Endothelial cell of umbilical vein (primary cell): Measurements from ENCODE around the gene ATG7. TPM values are rescaled to one million over a fixed set of nuclear protein-coding genes. Genes with fewer than 3 reads are reported as not detected.

ENCODE experiments used
- BruUV-seq: library from RNA; stranded (reverse); fragments of 400-500 nt; replicated peaks from 2 replicates; lab custom pipeline; 2021; lab: Mats Ljungman, UMichigan
- CTCF ChIA-PET: fragments of 300-600, 350-600 bp; sonication (Branson Sonifier 250); formaldehyde crosslinking; loops from one replicate; lab custom pipeline; 2021; ENCODE audit warnings: antibody characterized with exemption, inconsistent platforms; lab: Charles Lee
- POLR2A ChIA-PET: fragments of 300-600, 350-600 bp; sonication (Branson Sonifier 250); formaldehyde crosslinking; loops from one replicate; lab custom pipeline; 2021; ENCODE audit warnings: antibody characterized with exemption, inconsistent platforms; lab: Charles Lee
- DNase-seq: peaks from one replicate; pipeline ENCODE4 v3.0.0-alpha.2; 2011; ENCODE audit warnings: low read depth, low spot score
- FAIRE-seq: peaks from 2 replicates; lab custom pipeline; 2011; peaks lifted over from hg19 to GRCh38; lab: Jason Lieb, UNC
- H2AFZ ChIP-seq: 2 replicates; pipeline ENCODE4 v1.6.0; 2012; ENCODE audit warnings: low read depth, low read length, control low read depth, inconsistent platforms
- H3K27ac ChIP-seq: 2 replicates; pipeline ENCODE4 v1.5.1; 2011; ENCODE audit warnings: low read depth, mild to moderate bottlenecking, control low read depth, low read length, moderate library complexity; ENCODE audit not compliant: insufficient read depth
- H3K27me3 ChIP-seq, 2 experiments: 2 replicates each; pipeline versions ENCODE4 v1.6.0 to v1.6.1; 2011; ENCODE audit warnings: low read length in 2 of 2, mixed read lengths in 1 of 2; ENCODE audit not compliant: control insufficient read depth in 2 of 2, insufficient read depth in 2 of 2
- H3K36me3 ChIP-seq, 2 experiments: 2 replicates in 1 of 2; 3 replicates in 1 of 2; pipeline ENCODE4 v1.5.1; 2011; ENCODE audit warnings: low read length in 2 of 2, mild to moderate bottlenecking in 1 of 2, moderate library complexity in 1 of 2; ENCODE audit not compliant: control insufficient read depth in 2 of 2, insufficient read depth in 2 of 2; ENCODE audit errors: extremely low read depth in 1 of 2
- H3K4me1 ChIP-seq: 3 replicates; pipeline ENCODE4 v1.5.1; 2011; ENCODE audit warnings: mild to moderate bottlenecking, low read length; ENCODE audit not compliant: control insufficient read depth, insufficient read depth; ENCODE audit errors: extremely low read depth
- H3K4me2 ChIP-seq: 2 replicates; pipeline ENCODE4 v1.6.1; 2011; ENCODE audit warnings: low read length, control low read depth, mixed read lengths; ENCODE audit not compliant: insufficient read depth
- H3K4me3 ChIP-seq, 3 experiments: fragments of 200-600 bp in 1 of 3; sonication (generic), shearing (Covaris generic) in 1 of 3; replicated peaks in 1 of 3; 2 replicates each; pipeline ENCODE4 v1.5.1; 2011 to 2016; ENCODE audit warnings: control low read depth in 3 of 3, low read length in 3 of 3, mild to moderate bottlenecking in 2 of 3, inconsistent platforms in 1 of 3, low read depth in 1 of 3, moderate library complexity in 1 of 3; ENCODE audit not compliant: insufficient read depth in 1 of 3
- H3K79me2 ChIP-seq: 2 replicates; pipeline ENCODE4 v1.6.0; 2012; ENCODE audit warnings: low read length, inconsistent platforms; ENCODE audit not compliant: control insufficient read depth, insufficient read depth
- H3K9ac ChIP-seq: replicated peaks from 2 replicates; pipeline ENCODE3; 2011; ENCODE audit warnings: low read length, control low read depth; ENCODE audit not compliant: insufficient read depth; ENCODE audit errors: extremely low read depth
- H3K9me1 ChIP-seq: replicated peaks from 3 replicates; pipeline ENCODE4 v1.6.0; 2011; ENCODE audit warnings: mild to moderate bottlenecking, low read length; ENCODE audit not compliant: control insufficient read depth, insufficient read depth; ENCODE audit errors: extremely low read depth
- H3K9me3 ChIP-seq: replicated peaks from 2 replicates; pipeline ENCODE4 v1.5.1; 2012; ENCODE audit warnings: low read length, inconsistent platforms; ENCODE audit not compliant: control insufficient read depth, insufficient read depth
- H4K20me1 ChIP-seq: replicated peaks from 2 replicates; pipeline ENCODE3; 2011; ENCODE audit warnings: mild to moderate bottlenecking, low read length; ENCODE audit not compliant: control insufficient read depth, insufficient read depth; ENCODE audit errors: extremely low read depth
- CTCF ChIP-seq, 2 donors: IDR thresholded peaks; 1 replicate in 1 of 2; 2 replicates in 1 of 2; pipeline ENCODE4 v1.5.1; 2011; ENCODE audit warnings: low read length in 2 of 2, mild to moderate bottlenecking in 2 of 2, moderate library complexity in 2 of 2, control low read depth in 1 of 2, inconsistent platforms in 1 of 2, low read depth in 1 of 2; ENCODE audit not compliant: insufficient read depth in 1 of 2; ENCODE audit errors: extremely low read depth in 1 of 2
- EZH2 ChIP-seq: IDR thresholded peaks from 2 replicates; pipeline ENCODE4 v1.6.1; 2012; ENCODE audit warnings: borderline replicate concordance, low read depth, mild to moderate bottlenecking, moderate library complexity, low read length, inconsistent platforms; ENCODE audit not compliant: severe bottlenecking
- FOS ChIP-seq: IDR thresholded peaks from 2 replicates; pipeline ENCODE4 v1.6.1; 2011; ENCODE audit warnings: mild to moderate bottlenecking, low read length, moderate library complexity, borderline replicate concordance; ENCODE audit not compliant: insufficient read depth
- GATA2 ChIP-seq: IDR thresholded peaks from 2 replicates; pipeline ENCODE4 v1.7.0; 2011; ENCODE audit warnings: low read depth, mild to moderate bottlenecking, moderate library complexity, mixed read lengths, low read length; ENCODE audit not compliant: insufficient read length, insufficient read depth
- JUN ChIP-seq: IDR thresholded peaks from 2 replicates; pipeline ENCODE4 v1.6.1; 2011; ENCODE audit warnings: borderline replicate concordance, low read depth; ENCODE audit not compliant: insufficient read length, insufficient read depth
- MAX ChIP-seq: IDR thresholded peaks from 2 replicates; pipeline ENCODE4 v1.6.1; 2011; ENCODE audit not compliant: insufficient read depth, insufficient read length
- MYC ChIP-seq: IDR thresholded peaks from one replicate; pipeline ENCODE4 v1.6.1; 2011; ENCODE audit warnings: mild to moderate bottlenecking, low read depth, low read length
- POLR2A ChIP-seq: IDR thresholded peaks from 2 replicates; pipeline ENCODE4 v1.6.1; 2012; ENCODE audit warnings: low read depth, mild to moderate bottlenecking, control low read depth, low read length
- POLR2AphosphoS5 ChIP-seq: IDR thresholded peaks from 2 replicates; pipeline ENCODE4 v1.6.1; 2012; ENCODE audit warnings: low read depth, mild to moderate bottlenecking, control low read depth, low read length, moderate library complexity; ENCODE audit not compliant: insufficient read depth
- dilution Hi-C: fragments of 300-500 bp; cut with MboI; formaldehyde crosslinking; loops from one replicate; pipeline ENCODE4 v1.15.0; 2019; ENCODE audit warnings: low sequenced_read_pairs; ENCODE audit not compliant: extremely low pct_ligation_motif_present
- intact Hi-C: fragments of 100-400 bp; cut with micrococcal nuclease; formaldehyde crosslinking; loops from one replicate; pipeline ENCODE4 v1.10.0; 2022
- polyA plus RNA-seq, 4 experiments: library from polyadenylated mRNA; depleted of rRNA in 3 of 4; stranded (reverse) in 3 of 4; unstranded in 1 of 4; fragments of >200 nt; gene quantifications; 2 replicates each; pipeline versions ENCODE4 v1.2.1 to v1.2.3, GENCODE V29; 2011 to 2012; ENCODE audit warnings: missing spikeins in 1 of 4
- total RNA-seq: library from RNA; stranded (reverse); gene quantifications from 2 replicates; pipeline ENCODE4 v1.2.3, GENCODE V29; 2021

ATG7 gene
- total and polyA plus RNA-seq, 2 donors (not counting 3 experiments of a cell fraction or from before 2014, with no cell fraction given): 30.8 to 48.3 TPM

GRCh38 chr3:11542551-11542950 is 270.4 kb downstream of the ATG7 start:
- POLR2A ChIA-PET: no interaction called here

More at GRCh38 chr3:11542551-11542950, 270.4 kb downstream of the ATG7 start:
- H3K36me3 ChIP-seq: no peaks in the 10 kb centered on the region
- intact Hi-C loops (no loop called here), dilution Hi-C loops (no loop called here)
- CTCF ChIA-PET: interaction anchor here (1.1 kb wide), 1 partner anchor 9 kb away, joined by 4 read pairs; no protein-coding TSS in a partner anchor
- no peak overlapping the region for H3K4me3 ChIP-seq
- no peak for FAIRE-seq
- TF ChIP-seq EZH2 (no peak), MAX (no peak), MYC (no peak), CTCF (IDR thresholded peaks at IDR 0.05; ENCODE audit: extremely low read depth in 1 of 2, insufficient read depth in 1 of 2, low read depth in 1 of 2, low read length in 2 of 2) (no peak), JUN (no peak), FOS (no peak), POLR2A (no peak), GATA2 (no peak), POLR2AphosphoS5 (no peak)
- no peaks in the 10 kb centered on the region for H3K27me3 ChIP-seq
- H2AFZ ChIP-seq: no peak overlapping the region
- no peak for DNase-seq
- H3K4me1 ChIP-seq: no peaks in the 10 kb centered on the region
- H4K20me1 ChIP-seq: no peaks in the 10 kb centered on the region
- no peak overlapping the region for H3K27ac ChIP-seq
- H3K4me2 ChIP-seq: no peak overlapping the region
- H3K9me1 ChIP-seq: no peaks in the 10 kb centered on the region
- BruUV-seq: no TSS peak
- no peaks in the 10 kb centered on the region for H3K9me3 ChIP-seq
- no peak overlapping the region for H3K9ac ChIP-seq
- no peaks in the 10 kb centered on the region for H3K79me2 ChIP-seq
